Measurements from ENCODE around the gene PDSS1. TPM values are rescaled to one million over a fixed set of nuclear protein-coding genes. Genes with fewer than 3 reads are reported as not detected.
"Not testable (repeated sequence)": the region's sequence is repeated elsewhere in the genome, so short reads cannot be mapped to it uniquely, and the experiment has no call there.

The PDSS1 gene, protein sequence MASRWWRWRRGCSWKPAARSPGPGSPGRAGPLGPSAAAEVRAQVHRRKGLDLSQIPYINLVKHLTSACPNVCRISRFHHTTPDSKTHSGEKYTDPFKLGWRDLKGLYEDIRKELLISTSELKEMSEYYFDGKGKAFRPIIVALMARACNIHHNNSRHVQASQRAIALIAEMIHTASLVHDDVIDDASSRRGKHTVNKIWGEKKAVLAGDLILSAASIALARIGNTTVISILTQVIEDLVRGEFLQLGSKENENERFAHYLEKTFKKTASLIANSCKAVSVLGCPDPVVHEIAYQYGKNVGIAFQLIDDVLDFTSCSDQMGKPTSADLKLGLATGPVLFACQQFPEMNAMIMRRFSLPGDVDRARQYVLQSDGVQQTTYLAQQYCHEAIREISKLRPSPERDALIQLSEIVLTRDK
- 8.7 and 9.0 TPM in 2 replicates for total RNA-seq

DNA sequence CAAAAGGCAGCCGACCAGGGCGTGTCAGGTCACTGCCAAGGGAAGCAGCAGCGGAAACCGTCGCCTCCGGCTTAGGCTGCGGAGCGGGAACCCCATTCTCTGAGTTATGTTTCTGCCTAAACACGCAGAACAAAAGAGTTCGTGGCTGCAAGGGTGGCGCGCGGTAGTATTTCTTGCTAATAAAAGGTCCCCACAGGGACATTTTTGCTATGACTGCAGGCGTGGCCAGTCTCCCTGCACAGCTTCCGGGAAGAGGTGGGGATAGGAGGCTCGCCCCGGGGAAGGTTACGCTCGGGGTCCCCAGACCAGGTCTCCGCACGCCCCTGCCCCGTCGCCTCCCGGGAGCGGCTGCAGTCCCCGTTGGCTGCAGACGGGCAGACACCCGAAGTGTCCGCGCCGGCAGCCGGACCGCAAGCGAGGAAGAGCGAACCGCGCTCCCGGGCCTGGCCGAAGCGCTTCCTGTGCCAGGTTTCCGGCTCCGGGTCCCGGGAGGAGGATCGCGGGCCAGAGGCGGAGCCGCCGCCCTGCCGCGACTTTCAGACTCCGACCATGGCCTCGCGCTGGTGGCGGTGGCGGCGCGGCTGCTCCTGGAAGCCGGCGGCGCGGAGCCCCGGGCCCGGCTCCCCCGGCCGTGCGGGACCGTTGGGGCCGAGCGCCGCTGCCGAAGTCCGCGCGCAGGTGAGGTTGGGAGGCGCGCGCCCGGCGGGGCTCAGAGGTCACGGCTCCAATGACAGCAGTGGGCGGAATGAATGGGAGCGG, at the start of gene PDSS1:
TSS of gene PDSS1 (plus strand) at position 539 of the 759 bp plus-strand sequence. CDS start at position 550, 11 bp downstream.
- intact Hi-C loops (cut with micrococcal nuclease): loop anchor here (1.0 to 10.0 kb wide), 5 partner anchors 164 to 545 kb away; partner anchors contain the start of genes ACBD5, APBB1IP and YME1L1
- POLR2A ChIA-PET: interaction anchor here (0.6 to 2.5 kb wide), 9 partner anchors 11 to 1835 kb away, joined by 3 to 16 read pairs (median 5); partner anchors contain the start of genes ABI1, MASTL, WAC and YME1L1

DNA sequence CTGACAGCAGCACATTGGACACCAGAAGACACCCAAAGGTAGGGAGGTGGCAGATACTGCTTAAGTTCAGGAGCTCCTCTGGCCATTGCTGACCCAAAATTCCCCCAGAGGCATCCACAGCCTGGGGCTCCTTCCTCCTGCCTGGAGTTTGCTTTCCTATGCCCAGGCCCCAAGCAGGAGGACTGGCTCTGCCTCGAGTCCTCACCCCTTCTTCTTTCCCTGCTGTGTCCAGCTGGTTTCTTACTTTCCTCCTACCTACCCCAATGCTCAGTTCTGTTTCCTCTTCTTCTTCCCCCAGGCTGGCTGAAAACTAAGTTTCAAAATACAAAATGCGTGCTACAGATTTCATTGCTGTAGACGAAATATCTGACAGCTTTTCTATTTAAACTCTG, 49.3 kb upstream of the PDSS1 start:
- CTCF ChIA-PET: interaction anchor here (0.7 kb wide), 1 partner anchor 286 kb away, joined by 3 read pairs; no protein-coding TSS in a partner anchor
- POLR2A ChIA-PET; DNase-seq; H3K27me3 Mint-ChIP-seq; H3K27ac Mint-ChIP-seq; H3K36me3 Mint-ChIP-seq (ENCODE audit: low read depth); H3K4me1 Mint-ChIP-seq; ATAC-seq (ENCODE audit: low read depth); H3K9me3 Mint-ChIP-seq; H3K4me3 Mint-ChIP-seq; intact Hi-C loops (cut with micrococcal nuclease): not testable (repeated sequence)

More for the DNA sequence above, at the start of gene PDSS1:
- DNase-seq (peak; percentile 65), ATAC-seq (ENCODE audit: low read depth) (peak; percentile 87)
- H3K27me3 Mint-ChIP-seq: no peaks in the 10 kb centered on the region
- H3K36me3 Mint-ChIP-seq (ENCODE audit: low read depth): peaks cover 17% of the 10 kb centered on the region
- H3K4me1 Mint-ChIP-seq: peaks cover 27% of the 10 kb centered on the region
- CTCF ChIA-PET: interaction anchor here (2.1 to 3.2 kb wide), 2 partner anchors 29 to 184 kb away, joined by 7 to 10 read pairs; no protein-coding TSS in a partner anchor
- H3K27ac Mint-ChIP-seq: peak within 1 kb of the TSS; percentile 84
- H3K9me3 Mint-ChIP-seq: no peaks in the 10 kb centered on the region
- TF ChIP-seq, protein P1, sequence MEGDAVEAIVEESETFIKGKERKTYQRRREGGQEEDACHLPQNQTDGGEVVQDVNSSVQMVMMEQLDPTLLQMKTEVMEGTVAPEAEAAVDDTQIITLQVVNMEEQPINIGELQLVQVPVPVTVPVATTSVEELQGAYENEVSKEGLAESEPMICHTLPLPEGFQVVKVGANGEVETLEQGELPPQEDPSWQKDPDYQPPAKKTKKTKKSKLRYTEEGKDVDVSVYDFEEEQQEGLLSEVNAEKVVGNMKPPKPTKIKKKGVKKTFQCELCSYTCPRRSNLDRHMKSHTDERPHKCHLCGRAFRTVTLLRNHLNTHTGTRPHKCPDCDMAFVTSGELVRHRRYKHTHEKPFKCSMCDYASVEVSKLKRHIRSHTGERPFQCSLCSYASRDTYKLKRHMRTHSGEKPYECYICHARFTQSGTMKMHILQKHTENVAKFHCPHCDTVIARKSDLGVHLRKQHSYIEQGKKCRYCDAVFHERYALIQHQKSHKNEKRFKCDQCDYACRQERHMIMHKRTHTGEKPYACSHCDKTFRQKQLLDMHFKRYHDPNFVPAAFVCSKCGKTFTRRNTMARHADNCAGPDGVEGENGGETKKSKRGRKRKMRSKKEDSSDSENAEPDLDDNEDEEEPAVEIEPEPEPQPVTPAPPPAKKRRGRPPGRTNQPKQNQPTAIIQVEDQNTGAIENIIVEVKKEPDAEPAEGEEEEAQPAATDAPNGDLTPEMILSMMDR (IDR thresholded peaks at IDR 0.05): no peak
- H3K4me3 Mint-ChIP-seq: peak within 1 kb of the TSS; percentile 93

DNA sequence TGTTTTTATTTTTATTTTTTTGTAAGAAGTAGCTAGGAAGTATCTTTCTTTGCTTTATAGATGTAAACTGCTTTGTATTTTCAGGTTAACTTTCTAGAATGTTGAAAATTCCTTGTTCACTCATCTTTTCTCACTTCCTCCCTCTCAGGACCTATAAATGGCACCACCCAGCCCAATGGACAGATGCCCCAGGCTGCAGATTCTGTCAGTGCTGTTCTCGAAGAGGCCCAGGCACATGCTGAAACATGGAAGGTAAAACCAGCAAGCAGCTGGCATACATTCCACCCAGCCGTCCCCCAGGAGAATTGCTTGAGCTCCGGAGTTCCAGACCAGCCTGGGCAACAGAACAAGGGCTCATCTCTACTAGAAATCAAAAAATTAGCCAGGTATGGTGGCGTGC, 47.1 kb upstream of the PDSS1 start:
- TF ChIP-seq, protein P1 (IDR thresholded peaks at IDR 0.05): no peak
- H3K36me3 Mint-ChIP-seq (ENCODE audit: low read depth): no peaks in the 10 kb centered on the region
- peaks cover 2% of the 10 kb centered on the region for H3K9me3 Mint-ChIP-seq
- no peak for ATAC-seq (ENCODE audit: low read depth)
- intact Hi-C loops (cut with micrococcal nuclease): no loop called here
- H3K27ac Mint-ChIP-seq: no peak overlapping the region
- no peaks in the 10 kb centered on the region for H3K4me1 Mint-ChIP-seq
- CTCF ChIA-PET: no interaction called here
- POLR2A ChIA-PET: no interaction called here
- no peak overlapping the region for H3K4me3 Mint-ChIP-seq
- DNase-seq: no peak
- peaks cover 9% of the 10 kb centered on the region for H3K27me3 Mint-ChIP-seq

DNA sequence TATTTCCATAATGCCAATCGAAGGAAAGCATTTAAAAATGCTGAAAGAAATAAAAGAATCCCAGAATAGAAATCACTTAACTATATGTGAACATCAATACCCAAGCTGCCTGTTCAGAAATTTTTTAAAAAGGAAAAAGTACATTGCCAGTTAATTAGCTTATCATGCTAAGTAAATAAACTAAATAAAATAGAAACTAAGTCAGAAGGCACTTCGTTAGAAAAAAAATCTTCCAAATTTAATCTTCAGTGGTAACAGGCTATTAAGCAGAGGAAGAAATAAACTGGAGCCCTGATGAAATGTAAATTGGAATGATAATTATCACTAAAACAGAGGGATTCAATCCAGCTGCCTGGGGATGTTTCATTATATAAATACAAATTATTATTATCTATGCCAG, 46.0 kb upstream of the PDSS1 start:
- H3K27me3 Mint-ChIP-seq; intact Hi-C loops (cut with micrococcal nuclease); H3K27ac Mint-ChIP-seq; H3K4me3 Mint-ChIP-seq; H3K4me1 Mint-ChIP-seq; H3K36me3 Mint-ChIP-seq (ENCODE audit: low read depth); H3K9me3 Mint-ChIP-seq; CTCF ChIA-PET; DNase-seq; POLR2A ChIA-PET; ATAC-seq (ENCODE audit: low read depth): not testable (repeated sequence)

DNA sequence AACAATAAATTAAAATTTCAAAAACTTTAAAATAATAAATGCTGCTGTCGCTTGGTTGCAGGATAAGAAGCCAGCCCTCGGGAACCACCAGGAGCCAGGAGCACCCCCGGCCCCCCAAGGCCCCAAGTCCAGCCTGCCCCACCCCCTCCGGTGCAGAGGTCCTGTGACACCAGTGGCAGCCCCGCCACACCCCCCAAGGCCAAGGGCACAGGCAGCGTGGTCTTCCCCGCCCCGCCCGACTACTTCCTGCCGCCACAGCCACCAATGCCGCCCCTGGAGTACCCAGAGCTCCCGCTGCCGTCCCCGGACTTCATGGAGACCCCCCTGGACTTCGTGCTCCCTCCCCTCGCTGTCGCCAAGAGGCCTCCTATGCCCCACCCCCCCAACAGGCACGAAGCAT, 44.5 kb upstream of the PDSS1 start:
- intact Hi-C loops (cut with micrococcal nuclease): no loop called here
- ChIA-PET CTCF (no interaction called here), POLR2A (interaction anchor here (0.7 kb wide), 1 partner anchor 289 kb away, joined by 6 read pairs; no protein-coding TSS in a partner anchor)
- Mint-ChIP-seq H3K4me3 (no peak overlapping the region), H3K27ac (no peak overlapping the region), H3K9me3 (peaks cover 5% of the 10 kb centered on the region), H3K27me3 (peaks cover 9% of the 10 kb centered on the region), H3K4me1 (no peaks in the 10 kb centered on the region), H3K36me3 (ENCODE audit: low read depth) (no peaks in the 10 kb centered on the region)
- ATAC-seq (ENCODE audit: low read depth): no peak
- no peak for DNase-seq
- TF ChIP-seq, protein P1 (IDR thresholded peaks at IDR 0.05): no peak

DNA sequence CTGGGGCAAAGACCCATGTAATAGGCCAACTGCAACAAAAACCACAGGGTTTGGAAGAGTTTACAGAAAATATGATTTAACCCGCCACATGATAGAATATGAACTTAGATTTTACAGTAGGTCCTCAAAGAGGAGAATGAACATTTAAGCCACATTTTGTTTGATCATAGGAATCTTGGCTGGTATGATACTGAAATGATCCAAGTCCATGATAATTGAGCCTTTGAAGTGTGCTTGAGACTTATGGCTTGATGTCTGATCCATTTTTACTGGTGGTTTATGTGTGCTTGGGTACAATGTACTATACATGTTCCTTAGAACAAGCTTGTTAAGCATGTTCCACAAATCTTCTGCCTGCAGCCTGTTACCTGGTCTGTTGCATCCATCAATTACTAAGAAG, 41.8 kb upstream of the PDSS1 start:
- Mint-ChIP-seq H3K9me3 (peaks cover 5% of the 10 kb centered on the region), H3K27ac (no peak overlapping the region), H3K4me1 (no peaks in the 10 kb centered on the region), H3K27me3 (peaks cover 3% of the 10 kb centered on the region), H3K4me3 (no peak overlapping the region), H3K36me3 (ENCODE audit: low read depth) (no peaks in the 10 kb centered on the region)
- intact Hi-C loops (cut with micrococcal nuclease): no loop called here
- CTCF ChIA-PET: no interaction called here
- DNase-seq (no peak), ATAC-seq (ENCODE audit: low read depth) (no peak)
- POLR2A ChIA-PET: no interaction called here
- TF ChIP-seq, protein P1 (IDR thresholded peaks at IDR 0.05): no peak

All from activated B cell treated with CpG ODN at 0.5 μM for 24 hours (primary cell).